KOPT-K1 (cell line): Measurements from ENCODE around the gene PDXK.
A peak's percentile ranks its signal among the peaks of the same experiment; 100 is the strongest.
"Not testable (repeated sequence)": the region's sequence is repeated elsewhere in the genome, so short reads cannot be mapped to it uniquely, and the experiment has no call there.

Experiments
- H3K27ac ChIP-seq: fragments of 200-600 bp; sonication (generic); 2 replicates; pipeline ENCODE4 v1.5.1; 2016; ENCODE audit warnings: antibody characterized with exemption, mild to moderate bottlenecking, low read depth, low read length; ENCODE audit not compliant: poor library complexity, severe bottlenecking
- H3K36me3 ChIP-seq: fragments of 200-600 bp; sonication (generic); 2 replicates; pipeline ENCODE4 v1.5.1; 2017; ENCODE audit warnings: antibody characterized with exemption, mild to moderate bottlenecking, low read length, moderate library complexity; ENCODE audit not compliant: insufficient read depth
- H3K9me3 ChIP-seq: fragments of 200-600 bp; sonication (generic); 2 replicates; pipeline ENCODE4 v1.5.1; 2017; ENCODE audit warnings: antibody characterized with exemption, low read length, mild to moderate bottlenecking; ENCODE audit not compliant: insufficient read depth, poor library complexity, severe bottlenecking

PDXK gene

GRCh38 chr21:43718872-43719747, at the start of gene PDXK:
Gene PDXK (plus strand): TSS chr21:43719129. CDS start chr21:43719295, 166 bp downstream.
- Histone ChIP-seq H3K36me3 (no peaks in the 10 kb centered on the region; the same call in 1 of the 2 replicates), H3K9me3 (no peaks in the 10 kb centered on the region), H3K27ac (peak within 1 kb of the TSS; percentile 55)

- Histone ChIP-seq H3K27ac (no peak overlapping the region), H3K9me3 (no peaks in the 10 kb centered on the region), H3K36me3 (peaks cover 75% of the 10 kb centered on the region)
These were observed 48.9 kb upstream of the PDXK start for GRCh38 chr21:43669828-43670605.

- peaks cover 94% of the 10 kb centered on the region for H3K36me3 ChIP-seq
- H3K27ac ChIP-seq = no peak overlapping the region
- no peaks in the 10 kb centered on the region for H3K9me3 ChIP-seq
These were observed 43.1 kb upstream of the PDXK start for GRCh38 chr21:43675871-43676270.

GRCh38 chr21:43676391-43676790, 42.5 kb upstream of the PDXK start:
- Histone ChIP-seq H3K36me3 (peaks cover 93% of the 10 kb centered on the region), H3K27ac (no peak overlapping the region), H3K9me3 (no peaks in the 10 kb centered on the region)

GRCh38 chr21:43679951-43680350, 39.0 kb upstream of the PDXK start:
- H3K9me3 ChIP-seq = no peaks in the 10 kb centered on the region
- H3K36me3 ChIP-seq = peaks cover 91% of the 10 kb centered on the region
- H3K27ac ChIP-seq = no peak overlapping the region

- peaks cover 91% of the 10 kb centered on the region for H3K36me3 ChIP-seq
- not testable (repeated sequence) for H3K27ac ChIP-seq, H3K9me3 ChIP-seq
These were observed 38.5 kb upstream of the PDXK start for GRCh38 chr21:43680421-43680820.

GRCh38 chr21:43681650-43682049, 37.3 kb upstream of the PDXK start:
- Histone ChIP-seq H3K27ac (no peak overlapping the region), H3K9me3 (no peaks in the 10 kb centered on the region), H3K36me3 (peaks cover 91% of the 10 kb centered on the region)

GRCh38 chr21:43684424-43684823, 34.5 kb upstream of the PDXK start:
- H3K36me3 ChIP-seq = peaks cover 96% of the 10 kb centered on the region
- no peaks in the 10 kb centered on the region for H3K9me3 ChIP-seq
- H3K27ac ChIP-seq = no peak overlapping the region

GRCh38 chr21:43686811-43687565, 31.9 kb upstream of the PDXK start:
- H3K9me3 ChIP-seq = no peaks in the 10 kb centered on the region
- peaks cover 97% of the 10 kb centered on the region for H3K36me3 ChIP-seq
- H3K27ac ChIP-seq = no peak overlapping the region

GRCh38 chr21:43687566-43688399, 31.1 kb upstream of the PDXK start:
- H3K9me3 ChIP-seq = no peaks in the 10 kb centered on the region
- peaks cover 97% of the 10 kb centered on the region for H3K36me3 ChIP-seq
- H3K27ac ChIP-seq = no peak overlapping the region

- H3K36me3 ChIP-seq = peaks cover 98% of the 10 kb centered on the region
- H3K9me3 ChIP-seq = no peaks in the 10 kb centered on the region
- no peak overlapping the region for H3K27ac ChIP-seq
These were observed 30.0 kb upstream of the PDXK start for GRCh38 chr21:43688906-43689305.

- Histone ChIP-seq H3K36me3 (peaks cover 99% of the 10 kb centered on the region), H3K27ac (no peak overlapping the region), H3K9me3 (no peaks in the 10 kb centered on the region)
These were observed 29.2 kb upstream of the PDXK start for GRCh38 chr21:43689556-43690337.

GRCh38 chr21:43690346-43690745, 28.6 kb upstream of the PDXK start:
- H3K27ac ChIP-seq = no peak overlapping the region
- H3K36me3 ChIP-seq = peaks cover 99% of the 10 kb centered on the region

More at GRCh38 chr21:43690346-43690745, 28.6 kb upstream of the PDXK start:
- no peaks in the 10 kb centered on the region for H3K9me3 ChIP-seq
